ENCODE measurements around the gene CACNG5. TPM values are rescaled to one million over a fixed set of nuclear protein-coding genes. Genes with fewer than 3 reads are reported as not detected.

Gene CACNG5
- total RNA-seq, 1 donor from 2014 or later: not detected

GRCh38 chr17:66829883-66830282 is 5.0 kb upstream of the CACNG5 start:
- Mint-ChIP-seq H3K27ac (no peak overlapping the region), H3K4me3 (ENCODE audit: low read depth) (no peak overlapping the region), H3K4me1 (ENCODE audit: low read depth) (peaks cover 3% of the 10 kb centered on the region), H3K36me3 (ENCODE audit: insufficient read depth) (no peaks in the 10 kb centered on the region), H3K9me3 (ENCODE audit: low read depth) (no peaks in the 10 kb centered on the region), H3K27me3 (peaks cover 45% of the 10 kb centered on the region)
- no peak for DNase-seq (ENCODE audit: low spot score, unreplicated experiment)
- TF ChIP-seq, protein P1, sequence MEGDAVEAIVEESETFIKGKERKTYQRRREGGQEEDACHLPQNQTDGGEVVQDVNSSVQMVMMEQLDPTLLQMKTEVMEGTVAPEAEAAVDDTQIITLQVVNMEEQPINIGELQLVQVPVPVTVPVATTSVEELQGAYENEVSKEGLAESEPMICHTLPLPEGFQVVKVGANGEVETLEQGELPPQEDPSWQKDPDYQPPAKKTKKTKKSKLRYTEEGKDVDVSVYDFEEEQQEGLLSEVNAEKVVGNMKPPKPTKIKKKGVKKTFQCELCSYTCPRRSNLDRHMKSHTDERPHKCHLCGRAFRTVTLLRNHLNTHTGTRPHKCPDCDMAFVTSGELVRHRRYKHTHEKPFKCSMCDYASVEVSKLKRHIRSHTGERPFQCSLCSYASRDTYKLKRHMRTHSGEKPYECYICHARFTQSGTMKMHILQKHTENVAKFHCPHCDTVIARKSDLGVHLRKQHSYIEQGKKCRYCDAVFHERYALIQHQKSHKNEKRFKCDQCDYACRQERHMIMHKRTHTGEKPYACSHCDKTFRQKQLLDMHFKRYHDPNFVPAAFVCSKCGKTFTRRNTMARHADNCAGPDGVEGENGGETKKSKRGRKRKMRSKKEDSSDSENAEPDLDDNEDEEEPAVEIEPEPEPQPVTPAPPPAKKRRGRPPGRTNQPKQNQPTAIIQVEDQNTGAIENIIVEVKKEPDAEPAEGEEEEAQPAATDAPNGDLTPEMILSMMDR (IDR thresholded peaks at IDR 0.05; ENCODE audit: unreplicated experiment): no peak

DNA sequence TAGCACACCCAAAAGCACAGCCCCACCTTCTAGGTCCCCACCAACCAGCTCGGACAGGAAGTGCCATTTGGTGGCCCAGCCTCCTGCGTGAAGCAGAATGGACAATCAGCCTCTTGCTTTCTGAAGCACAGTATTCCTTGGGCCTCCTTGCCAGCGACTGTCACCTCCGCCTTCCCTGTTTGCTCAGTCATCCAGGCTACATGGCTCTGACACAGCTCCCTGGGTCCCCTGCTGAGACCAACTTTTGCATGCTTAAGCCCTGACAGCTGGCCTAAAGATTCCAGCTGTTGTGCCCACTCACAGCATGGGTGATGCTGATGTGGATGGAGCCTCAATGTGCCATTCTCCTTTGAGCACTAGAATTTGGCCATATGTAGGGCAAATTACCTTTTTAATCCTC is 4.5 kb upstream of the CACNG5 start:
- peaks cover 3% of the 10 kb centered on the region for H3K4me1 Mint-ChIP-seq (ENCODE audit: low read depth)
- no peak overlapping the region for H3K27ac Mint-ChIP-seq
- no peak for DNase-seq (ENCODE audit: low spot score, unreplicated experiment)
- H3K36me3 Mint-ChIP-seq (ENCODE audit: insufficient read depth): no peaks in the 10 kb centered on the region
- no peaks in the 10 kb centered on the region for H3K9me3 Mint-ChIP-seq (ENCODE audit: low read depth)
- TF ChIP-seq, protein P1 (IDR thresholded peaks at IDR 0.05; ENCODE audit: unreplicated experiment): no peak
- H3K27me3 Mint-ChIP-seq: peaks cover 47% of the 10 kb centered on the region
- no peak overlapping the region for H3K4me3 Mint-ChIP-seq (ENCODE audit: low read depth)

- TF ChIP-seq, protein P1 (IDR thresholded peaks at IDR 0.05; ENCODE audit: unreplicated experiment): no peak
- no peak overlapping the region for H3K4me3 Mint-ChIP-seq (ENCODE audit: low read depth)
- peaks cover 59% of the 10 kb centered on the region for H3K27me3 Mint-ChIP-seq
- no peak overlapping the region for H3K27ac Mint-ChIP-seq
- no peak for DNase-seq (ENCODE audit: low spot score, unreplicated experiment)
- H3K4me1 Mint-ChIP-seq (ENCODE audit: low read depth): peaks cover 3% of the 10 kb centered on the region
- no peaks in the 10 kb centered on the region for H3K9me3 Mint-ChIP-seq (ENCODE audit: low read depth)
- no peaks in the 10 kb centered on the region for H3K36me3 Mint-ChIP-seq (ENCODE audit: insufficient read depth)
These were observed 3.3 kb upstream of the CACNG5 start for GRCh38 chr17:66831383-66832210.

DNA sequence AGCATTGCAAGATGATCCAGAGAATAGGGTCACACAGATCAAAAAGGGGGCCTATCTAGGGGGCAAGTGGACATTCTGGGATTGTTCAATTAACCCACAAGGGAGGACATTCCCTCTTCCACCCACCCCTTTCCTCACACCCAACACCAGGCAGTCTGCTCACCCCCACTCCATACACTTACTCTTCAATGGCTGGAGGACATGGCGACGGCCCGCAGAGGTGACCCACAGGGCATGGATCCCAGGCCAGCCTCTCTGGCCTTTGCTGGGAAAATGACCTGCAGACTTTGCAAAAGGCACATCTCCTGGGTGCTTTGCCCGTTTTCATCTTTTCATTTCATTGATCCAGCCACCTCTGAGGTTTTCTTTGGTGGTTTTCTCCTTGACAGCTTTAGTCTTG is 1.7 kb upstream of the CACNG5 start:
- Mint-ChIP-seq H3K9me3 (ENCODE audit: low read depth) (no peaks in the 10 kb centered on the region), H3K4me1 (ENCODE audit: low read depth) (peaks cover 3% of the 10 kb centered on the region), H3K27me3 (peaks cover 72% of the 10 kb centered on the region), H3K27ac (no peak overlapping the region), H3K36me3 (ENCODE audit: insufficient read depth) (no peaks in the 10 kb centered on the region), H3K4me3 (ENCODE audit: low read depth) (no peak overlapping the region)
- DNase-seq (ENCODE audit: low spot score, unreplicated experiment): no peak
- TF ChIP-seq, protein P1 (IDR thresholded peaks at IDR 0.05; ENCODE audit: unreplicated experiment): no peak

GRCh38 chr17:66834426-66834918 is 445 bp upstream of the CACNG5 start:
- no peaks in the 10 kb centered on the region for H3K36me3 Mint-ChIP-seq (ENCODE audit: insufficient read depth)
- H3K4me1 Mint-ChIP-seq (ENCODE audit: low read depth): peaks cover 3% of the 10 kb centered on the region
- peaks cover 73% of the 10 kb centered on the region for H3K27me3 Mint-ChIP-seq
- no peak overlapping the region for H3K27ac Mint-ChIP-seq
- TF ChIP-seq, protein P1 (IDR thresholded peaks at IDR 0.05; ENCODE audit: unreplicated experiment): no peak
- H3K4me3 Mint-ChIP-seq (ENCODE audit: low read depth): no peak overlapping the region
- no peak for DNase-seq (ENCODE audit: low spot score, unreplicated experiment)
- no peaks in the 10 kb centered on the region for H3K9me3 Mint-ChIP-seq (ENCODE audit: low read depth)

Data from progenitor cell of endocrine pancreas (in vitro differentiated cells).